Measurements from ENCODE around the gene TTBK2. TPM values are rescaled to one million over a fixed set of nuclear protein-coding genes. Genes with fewer than 3 reads are reported as not detected.

TTBK2 gene
- total RNA-seq, 1 donor from 2014 or later, result 20.6 TPM

- no peak for ATAC-seq
- no peak for DNase-seq (ENCODE audit: missing footprints)
- intact Hi-C loops (cut with DNase I), result no loop called here
Observed at GRCh38 chr15:42692536-42692935, 228.0 kb downstream of the TTBK2 start.

- DNase-seq (ENCODE audit: missing footprints) (no peak), ATAC-seq (no peak)
Observed at GRCh38 chr15:42691770-42692169, 228.8 kb downstream of the TTBK2 start.

GRCh38 chr15:42691308-42691707, 229.3 kb downstream of the TTBK2 start:
- no peak for DNase-seq (ENCODE audit: missing footprints)
- ATAC-seq, result no peak
- intact Hi-C loops (cut with DNase I), result no loop called here

More at GRCh38 chr15:42691770-42692169, 228.8 kb downstream of the TTBK2 start:
- intact Hi-C loops (cut with DNase I), result no loop called here

Other genes starting within 250 kb of the TTBK2 start
- 6.2 TPM for gene CDAN1, start 183.7 kb downstream of the TTBK2 start, total RNA-seq
- gene UBR1, start 185.3 kb upstream of the TTBK2 start, total RNA-seq, result 20.2 TPM
- gene TMEM62, start 212.8 kb upstream of the TTBK2 start, total RNA-seq, result 11.7 TPM

Measured in Right ventricle myocardium inferior (tissue), 1 donor.